WTC11 (cell line): ENCODE results near the gene RNPEPL1. TPM values are rescaled to one million over a fixed set of nuclear protein-coding genes. Genes with fewer than 3 reads are reported as not detected.

Source experiments
- ATAC-seq: fragments of 200-7000 bp; cut with Tn5 transposase; 2 replicates; pipeline ENCODE4 v1.10.0; 2021; ENCODE audit warnings: mild to moderate bottlenecking, moderate library complexity
- CTCF ChIA-PET: fragments of 300-600 bp; sonication (Branson Sonifier 250); formaldehyde crosslinking; loops from one replicate; lab custom pipeline; 2021; ENCODE audit warnings: antibody characterized with exemption; lab: Charles Lee
- POLR2A ChIA-PET: fragments of 350-600 bp; sonication (Branson Sonifier 250); formaldehyde crosslinking; loops from one replicate; lab custom pipeline; 2021; ENCODE audit warnings: antibody characterized with exemption; lab: Charles Lee
- DNase-seq: peaks from one replicate; pipeline ENCODE4 v3.0.0; 2021; ENCODE audit warnings: low spot score
- H3K27ac Mint-ChIP-seq: 2 replicates; pipeline ENCODE4 v1.8.0; 2021; ENCODE audit warnings: mixed read lengths
- H3K27me3 Mint-ChIP-seq: 2 replicates; pipeline ENCODE4 v1.8.0; 2021; ENCODE audit warnings: low read depth, mild to moderate bottlenecking, moderate library complexity, mixed read lengths
- H3K36me3 Mint-ChIP-seq: 2 replicates; pipeline ENCODE4 v1.8.0; 2021; ENCODE audit warnings: mixed read lengths
- H3K4me1 Mint-ChIP-seq: 2 replicates; pipeline ENCODE4 v1.8.0; 2022; ENCODE audit warnings: mixed read lengths
- H3K4me3 Mint-ChIP-seq: 2 replicates; pipeline ENCODE4 v1.8.0; 2021; ENCODE audit warnings: mild to moderate bottlenecking, moderate library complexity, mixed read lengths
- H3K9me3 Mint-ChIP-seq: 2 replicates; pipeline ENCODE4 v1.8.0; 2021; ENCODE audit warnings: mixed read lengths
- CREB1 ChIP-seq: sonication (generic); formaldehyde crosslinking; IDR thresholded peaks from 2 replicates; pipeline ENCODE4 v1.8.0; 2023; ENCODE audit warnings: mild to moderate bottlenecking, missing genetic modification reagents
- E2F4 ChIP-seq: sonication (generic); formaldehyde crosslinking; IDR thresholded peaks from 2 replicates; pipeline ENCODE4 v1.8.1; 2022; ENCODE audit warnings: low read depth, mild to moderate bottlenecking, moderate library complexity, missing genetic modification reagents, borderline replicate concordance
- FOXK1 ChIP-seq: sonication (generic); formaldehyde crosslinking; IDR thresholded peaks from 2 replicates; pipeline ENCODE4 v1.8.0; 2022; ENCODE audit warnings: mild to moderate bottlenecking, moderate library complexity, missing genetic modification reagents
- NR2C2 ChIP-seq: sonication (generic); formaldehyde crosslinking; IDR thresholded peaks from 2 replicates; pipeline ENCODE4 v1.8.0; 2022; ENCODE audit warnings: mild to moderate bottlenecking, missing genetic modification reagents
- OVOL2 ChIP-seq: fragments of 250-450 bp; sonication (Bioruptor Pico); IDR thresholded peaks from 2 replicates; pipeline ENCODE4 v1.9.0; 2021; ENCODE audit warnings: mild to moderate bottlenecking, borderline replicate concordance
- RELA ChIP-seq: sonication (generic); formaldehyde crosslinking; IDR thresholded peaks from 2 replicates; pipeline ENCODE4 v1.8.1; 2022; ENCODE audit warnings: missing genetic modification reagents, mild to moderate bottlenecking, borderline replicate concordance
- SOX15 ChIP-seq: fragments of 250-450 bp; sonication (Bioruptor Pico); IDR thresholded peaks from 2 replicates; pipeline ENCODE4 v1.9.0; 2021; ENCODE audit warnings: mild to moderate bottlenecking
- STAT6 ChIP-seq: sonication (generic); formaldehyde crosslinking; conservative IDR thresholded peaks from 2 replicates; pipeline ENCODE4 v1.8.1; 2023; ENCODE audit warnings: mild to moderate bottlenecking, low read depth, missing genetic modification reagents, moderate library complexity
- TP53 ChIP-seq: sonication (generic); formaldehyde crosslinking; IDR thresholded peaks from 2 replicates; pipeline ENCODE4 v1.8.1; 2023; ENCODE audit warnings: mild to moderate bottlenecking, missing genetic modification reagents
- ZBTB43 ChIP-seq: sonication (generic); formaldehyde crosslinking; IDR thresholded peaks from 2 replicates; pipeline ENCODE4 v1.8.1; 2023; ENCODE audit warnings: mild to moderate bottlenecking, missing genetic modification reagents
- ZNF232 ChIP-seq: sonication (generic); formaldehyde crosslinking; IDR thresholded peaks from 2 replicates; pipeline ENCODE4 v1.8.0; 2022; ENCODE audit warnings: mild to moderate bottlenecking, missing genetic modification reagents
- total RNA-seq: library from RNA; stranded (reverse); gene quantifications from 3 replicates; pipeline ENCODE4 v1.2.3, GENCODE V29; 2021
- TF ChIP-seq, protein P1 (sequence below): sonication (generic); formaldehyde crosslinking; IDR thresholded peaks from 2 replicates; pipeline ENCODE4 v1.8.0; 2022; ENCODE audit warnings: mild to moderate bottlenecking, missing genetic modification reagents
- TF ChIP-seq, protein P2 (sequence below): sonication (generic); formaldehyde crosslinking; IDR thresholded peaks from 2 replicates; pipeline ENCODE4 v1.8.1; 2022; ENCODE audit warnings: mild to moderate bottlenecking, missing genetic modification reagents, moderate library complexity, borderline replicate concordance
- TF ChIP-seq, protein P3 (sequence below): fragments of 250-450 bp; sonication (Bioruptor Pico); IDR thresholded peaks from 2 replicates; pipeline ENCODE4 v1.9.0; 2021; ENCODE audit warnings: mild to moderate bottlenecking, borderline replicate concordance
- TF ChIP-seq, protein P4 (sequence below): sonication (generic); formaldehyde crosslinking; IDR thresholded peaks from 2 replicates; pipeline ENCODE4 v1.8.1; 2023; ENCODE audit warnings: mild to moderate bottlenecking, moderate library complexity, missing genetic modification reagents

The RNPEPL1 gene
- total RNA-seq, 1 experiment from 2014 or later: 18.8 TPM

DNA sequence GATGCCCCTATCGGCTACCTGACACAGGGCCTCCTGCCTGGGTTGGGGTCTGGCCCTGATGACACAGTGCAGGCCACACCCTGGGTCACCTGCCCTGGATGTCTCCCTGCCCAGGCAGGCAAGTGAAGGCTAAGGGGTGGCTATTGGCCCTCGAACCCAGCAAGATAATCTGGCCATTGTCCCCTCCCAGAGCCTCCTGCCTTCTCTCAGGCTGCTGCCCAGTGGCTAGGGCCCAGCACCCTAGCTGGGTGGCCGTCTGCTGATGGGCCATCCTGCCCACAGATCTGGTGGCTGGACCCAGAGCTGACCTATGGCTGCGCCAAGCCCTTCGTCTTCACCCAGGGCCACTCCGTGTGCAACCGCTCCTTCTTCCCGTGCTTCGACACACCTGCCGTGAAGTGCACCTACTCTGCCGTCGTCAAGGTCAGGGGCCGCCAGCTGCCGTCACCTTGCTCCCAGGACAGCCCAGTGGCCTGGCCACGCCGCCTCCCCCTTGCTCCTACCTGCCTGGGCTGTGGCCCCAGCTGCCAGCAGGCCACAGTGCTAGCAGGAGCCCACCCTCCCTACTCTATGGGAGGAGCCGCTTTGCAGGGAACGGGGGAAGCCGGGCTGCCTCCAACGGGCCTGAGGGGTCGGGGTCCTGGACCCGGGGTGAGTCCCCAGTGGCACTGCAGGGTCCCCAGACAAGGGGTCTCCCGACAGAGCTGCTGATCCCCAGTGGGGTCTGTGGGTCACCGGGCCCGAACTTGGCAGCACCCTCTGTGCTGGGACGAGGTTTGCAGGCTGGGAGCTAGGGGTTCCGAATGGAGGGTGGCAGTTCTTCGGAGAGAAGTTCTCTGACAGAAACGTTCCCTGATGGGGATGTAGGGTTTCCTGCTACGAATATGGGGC is 4.1 kb downstream of the RNPEPL1 start:
- H3K27ac Mint-ChIP-seq: no peak overlapping the region

More for the DNA sequence above, 4.1 kb downstream of the RNPEPL1 start:
- ChIA-PET CTCF (interaction anchor here (1.0 kb wide), 1 partner anchor 7 kb away, joined by 3 read pairs; no protein-coding TSS in a partner anchor), POLR2A (no interaction called here)
- H3K9me3 Mint-ChIP-seq: no peaks in the 10 kb centered on the region
- TF ChIP-seq TP53 (CRISPR knock-in tag) (no peak), FOXK1 (CRISPR knock-in tag) (no peak), CREB1 (no peak), ZNF232 (CRISPR knock-in tag) (no peak), STAT6 (no peak), NR2C2 (CRISPR knock-in tag) (no peak), SOX15 (CRISPR knock-in tag) (no peak), OVOL2 (CRISPR knock-in tag) (no peak), E2F4 (no peak), ZBTB43 (no peak), RELA (no peak)
- TF ChIP-seq, protein P1, sequence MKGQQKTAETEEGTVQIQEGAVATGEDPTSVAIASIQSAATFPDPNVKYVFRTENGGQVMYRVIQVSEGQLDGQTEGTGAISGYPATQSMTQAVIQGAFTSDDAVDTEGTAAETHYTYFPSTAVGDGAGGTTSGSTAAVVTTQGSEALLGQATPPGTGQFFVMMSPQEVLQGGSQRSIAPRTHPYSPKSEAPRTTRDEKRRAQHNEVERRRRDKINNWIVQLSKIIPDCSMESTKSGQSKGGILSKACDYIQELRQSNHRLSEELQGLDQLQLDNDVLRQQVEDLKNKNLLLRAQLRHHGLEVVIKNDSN (CRISPR knock-in tag): no peak
- TF ChIP-seq, protein P2, sequence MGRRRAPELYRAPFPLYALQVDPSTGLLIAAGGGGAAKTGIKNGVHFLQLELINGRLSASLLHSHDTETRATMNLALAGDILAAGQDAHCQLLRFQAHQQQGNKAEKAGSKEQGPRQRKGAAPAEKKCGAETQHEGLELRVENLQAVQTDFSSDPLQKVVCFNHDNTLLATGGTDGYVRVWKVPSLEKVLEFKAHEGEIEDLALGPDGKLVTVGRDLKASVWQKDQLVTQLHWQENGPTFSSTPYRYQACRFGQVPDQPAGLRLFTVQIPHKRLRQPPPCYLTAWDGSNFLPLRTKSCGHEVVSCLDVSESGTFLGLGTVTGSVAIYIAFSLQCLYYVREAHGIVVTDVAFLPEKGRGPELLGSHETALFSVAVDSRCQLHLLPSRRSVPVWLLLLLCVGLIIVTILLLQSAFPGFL (CRISPR knock-in tag): no peak
- TF ChIP-seq, protein P3, sequence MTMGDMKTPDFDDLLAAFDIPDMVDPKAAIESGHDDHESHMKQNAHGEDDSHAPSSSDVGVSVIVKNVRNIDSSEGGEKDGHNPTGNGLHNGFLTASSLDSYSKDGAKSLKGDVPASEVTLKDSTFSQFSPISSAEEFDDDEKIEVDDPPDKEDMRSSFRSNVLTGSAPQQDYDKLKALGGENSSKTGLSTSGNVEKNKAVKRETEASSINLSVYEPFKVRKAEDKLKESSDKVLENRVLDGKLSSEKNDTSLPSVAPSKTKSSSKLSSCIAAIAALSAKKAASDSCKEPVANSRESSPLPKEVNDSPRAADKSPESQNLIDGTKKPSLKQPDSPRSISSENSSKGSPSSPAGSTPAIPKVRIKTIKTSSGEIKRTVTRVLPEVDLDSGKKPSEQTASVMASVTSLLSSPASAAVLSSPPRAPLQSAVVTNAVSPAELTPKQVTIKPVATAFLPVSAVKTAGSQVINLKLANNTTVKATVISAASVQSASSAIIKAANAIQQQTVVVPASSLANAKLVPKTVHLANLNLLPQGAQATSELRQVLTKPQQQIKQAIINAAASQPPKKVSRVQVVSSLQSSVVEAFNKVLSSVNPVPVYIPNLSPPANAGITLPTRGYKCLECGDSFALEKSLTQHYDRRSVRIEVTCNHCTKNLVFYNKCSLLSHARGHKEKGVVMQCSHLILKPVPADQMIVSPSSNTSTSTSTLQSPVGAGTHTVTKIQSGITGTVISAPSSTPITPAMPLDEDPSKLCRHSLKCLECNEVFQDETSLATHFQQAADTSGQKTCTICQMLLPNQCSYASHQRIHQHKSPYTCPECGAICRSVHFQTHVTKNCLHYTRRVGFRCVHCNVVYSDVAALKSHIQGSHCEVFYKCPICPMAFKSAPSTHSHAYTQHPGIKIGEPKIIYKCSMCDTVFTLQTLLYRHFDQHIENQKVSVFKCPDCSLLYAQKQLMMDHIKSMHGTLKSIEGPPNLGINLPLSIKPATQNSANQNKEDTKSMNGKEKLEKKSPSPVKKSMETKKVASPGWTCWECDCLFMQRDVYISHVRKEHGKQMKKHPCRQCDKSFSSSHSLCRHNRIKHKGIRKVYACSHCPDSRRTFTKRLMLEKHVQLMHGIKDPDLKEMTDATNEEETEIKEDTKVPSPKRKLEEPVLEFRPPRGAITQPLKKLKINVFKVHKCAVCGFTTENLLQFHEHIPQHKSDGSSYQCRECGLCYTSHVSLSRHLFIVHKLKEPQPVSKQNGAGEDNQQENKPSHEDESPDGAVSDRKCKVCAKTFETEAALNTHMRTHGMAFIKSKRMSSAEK (CRISPR knock-in tag): no peak
- TF ChIP-seq, protein P4, sequence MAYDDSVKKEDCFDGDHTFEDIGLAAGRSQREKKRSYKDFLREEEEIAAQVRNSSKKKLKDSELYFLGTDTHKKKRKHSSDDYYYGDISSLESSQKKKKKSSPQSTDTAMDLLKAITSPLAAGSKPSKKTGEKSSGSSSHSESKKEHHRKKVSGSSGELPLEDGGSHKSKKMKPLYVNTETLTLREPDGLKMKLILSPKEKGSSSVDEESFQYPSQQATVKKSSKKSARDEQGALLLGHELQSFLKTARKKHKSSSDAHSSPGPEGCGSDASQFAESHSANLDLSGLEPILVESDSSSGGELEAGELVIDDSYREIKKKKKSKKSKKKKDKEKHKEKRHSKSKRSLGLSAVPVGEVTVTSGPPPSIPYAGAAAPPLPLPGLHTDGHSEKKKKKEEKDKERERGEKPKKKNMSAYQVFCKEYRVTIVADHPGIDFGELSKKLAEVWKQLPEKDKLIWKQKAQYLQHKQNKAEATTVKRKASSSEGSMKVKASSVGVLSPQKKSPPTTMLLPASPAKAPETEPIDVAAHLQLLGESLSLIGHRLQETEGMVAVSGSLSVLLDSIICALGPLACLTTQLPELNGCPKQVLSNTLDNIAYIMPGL: no peak
- DNase-seq (peak; percentile 8), ATAC-seq (no peak)
- H3K27me3 Mint-ChIP-seq: peaks cover 18% of the 10 kb centered on the region
- H3K36me3 Mint-ChIP-seq: no peaks in the 10 kb centered on the region
- H3K4me1 Mint-ChIP-seq: peaks cover 5% of the 10 kb centered on the region
- no peak overlapping the region for H3K4me3 Mint-ChIP-seq
